Bronchial epithelial cell (primary cell): ENCODE results near the gene SMIM35. TPM values are rescaled to one million over a fixed set of nuclear protein-coding genes. Genes with fewer than 3 reads are reported as not detected.

Source experiments
- DNase-seq: peaks from one replicate; pipeline ENCODE4 v3.0.0-alpha.2; 2010; ENCODE audit warnings: low read depth
- FAIRE-seq: peaks from 2 replicates; lab custom pipeline; 2011; peaks lifted over from hg19 to GRCh38; lab: Jason Lieb, UNC
- H3K27me3 ChIP-seq: 2 replicates; pipeline ENCODE4 v1.5.1; 2011; ENCODE audit warnings: low read length; ENCODE audit not compliant: control insufficient read depth, insufficient read depth
- H3K36me3 ChIP-seq: 2 replicates; pipeline ENCODE4 v1.5.1; 2011; ENCODE audit warnings: low read length; ENCODE audit not compliant: control insufficient read depth, insufficient read depth
- H3K4me3 ChIP-seq: 2 replicates; pipeline ENCODE4 v1.5.1; 2011; ENCODE audit warnings: mild to moderate bottlenecking, low read depth, low read length, control low read depth
- total RNA-seq: library from RNA; depleted of rRNA; stranded (reverse); fragments of >200 nt; gene quantifications from 2 replicates; pipeline ENCODE4 v1.2.1, GENCODE V29; 2014
- TF ChIP-seq, protein P1 (sequence below): IDR thresholded peaks from 2 replicates; pipeline ENCODE4 v1.5.1; 2011; ENCODE audit warnings: mild to moderate bottlenecking, moderate library complexity, low read length, control low read depth, inconsistent platforms; ENCODE audit not compliant: insufficient read depth, severe bottlenecking

Gene SMIM35
- total RNA-seq, 1 donor from 2014 or later, result not detected

GRCh38 chr11:118002541-118003423 lies 84.0 kb downstream of the SMIM35 start:
- no peaks in the 10 kb centered on the region for H3K27me3 ChIP-seq
- DNase-seq, result peak; percentile 37
- TF ChIP-seq, protein P1, sequence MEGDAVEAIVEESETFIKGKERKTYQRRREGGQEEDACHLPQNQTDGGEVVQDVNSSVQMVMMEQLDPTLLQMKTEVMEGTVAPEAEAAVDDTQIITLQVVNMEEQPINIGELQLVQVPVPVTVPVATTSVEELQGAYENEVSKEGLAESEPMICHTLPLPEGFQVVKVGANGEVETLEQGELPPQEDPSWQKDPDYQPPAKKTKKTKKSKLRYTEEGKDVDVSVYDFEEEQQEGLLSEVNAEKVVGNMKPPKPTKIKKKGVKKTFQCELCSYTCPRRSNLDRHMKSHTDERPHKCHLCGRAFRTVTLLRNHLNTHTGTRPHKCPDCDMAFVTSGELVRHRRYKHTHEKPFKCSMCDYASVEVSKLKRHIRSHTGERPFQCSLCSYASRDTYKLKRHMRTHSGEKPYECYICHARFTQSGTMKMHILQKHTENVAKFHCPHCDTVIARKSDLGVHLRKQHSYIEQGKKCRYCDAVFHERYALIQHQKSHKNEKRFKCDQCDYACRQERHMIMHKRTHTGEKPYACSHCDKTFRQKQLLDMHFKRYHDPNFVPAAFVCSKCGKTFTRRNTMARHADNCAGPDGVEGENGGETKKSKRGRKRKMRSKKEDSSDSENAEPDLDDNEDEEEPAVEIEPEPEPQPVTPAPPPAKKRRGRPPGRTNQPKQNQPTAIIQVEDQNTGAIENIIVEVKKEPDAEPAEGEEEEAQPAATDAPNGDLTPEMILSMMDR, result no peak
- no peak overlapping the region for H3K4me3 ChIP-seq
- H3K36me3 ChIP-seq, result no peaks in the 10 kb centered on the region
- FAIRE-seq, result no peak

DNA sequence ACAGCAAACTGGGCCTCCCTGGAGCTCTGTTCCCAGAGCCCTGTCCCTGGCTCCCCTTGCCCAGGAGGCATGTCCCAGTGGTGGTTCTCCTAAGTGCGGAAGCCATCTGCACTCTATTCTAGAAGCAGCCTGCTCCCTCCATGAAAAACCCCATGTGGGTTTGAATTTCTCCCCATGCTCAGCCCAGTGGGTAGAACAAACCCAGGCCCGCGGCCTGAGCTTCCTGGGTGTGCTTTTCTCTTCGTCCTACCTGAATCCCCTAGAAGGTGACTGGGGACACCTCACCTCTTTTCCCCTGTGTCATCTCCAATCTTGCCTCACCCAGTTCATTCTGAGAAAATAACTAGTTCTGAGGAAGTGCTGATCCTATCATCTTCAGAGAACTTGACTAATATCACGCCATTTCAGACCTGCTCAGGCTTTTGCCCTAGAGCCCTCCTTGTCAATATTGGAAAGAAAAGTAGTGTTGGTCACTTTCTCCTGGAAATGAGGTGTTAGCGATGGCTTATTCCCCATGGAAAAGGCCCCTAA lies 84.7 kb downstream of the SMIM35 start:
- TF ChIP-seq, protein P1, result no peak
- no peak for DNase-seq
- FAIRE-seq, result no peak
- no peak overlapping the region for H3K4me3 ChIP-seq
- H3K27me3 ChIP-seq, result no peaks in the 10 kb centered on the region
- no peaks in the 10 kb centered on the region for H3K36me3 ChIP-seq

DNA sequence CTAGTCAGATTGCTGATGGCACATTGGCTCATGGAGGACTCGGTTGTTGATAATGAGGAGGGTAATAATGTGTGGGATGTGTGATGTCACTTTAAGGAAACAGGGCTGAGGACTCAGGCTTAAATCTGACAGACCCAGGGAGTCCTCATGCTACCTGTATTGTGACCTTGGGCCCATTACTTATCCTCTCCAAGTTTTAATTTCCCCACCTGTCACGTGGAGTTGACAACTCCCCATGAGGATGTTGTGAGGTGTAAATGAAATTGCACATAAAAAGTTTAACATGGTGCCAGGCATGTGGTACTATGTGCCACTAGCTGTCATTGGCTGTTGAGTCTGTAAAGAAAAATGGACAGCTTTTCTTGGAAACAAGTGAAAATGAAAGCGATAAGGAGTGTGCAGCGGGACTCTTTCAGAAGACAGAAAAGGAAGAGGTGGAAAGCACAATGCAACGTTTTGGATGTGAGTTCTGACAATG lies 85.2 kb downstream of the SMIM35 start:
- Histone ChIP-seq H3K27me3 (no peaks in the 10 kb centered on the region), H3K4me3 (no peak overlapping the region), H3K36me3 (no peaks in the 10 kb centered on the region)
- no peak for DNase-seq
- TF ChIP-seq, protein P1, result no peak
- no peak for FAIRE-seq

- FAIRE-seq, result no peak
- TF ChIP-seq, protein P1, result no peak
Observed at GRCh38 chr11:118000850-118001228, 85.9 kb downstream of the SMIM35 start.

DNA sequence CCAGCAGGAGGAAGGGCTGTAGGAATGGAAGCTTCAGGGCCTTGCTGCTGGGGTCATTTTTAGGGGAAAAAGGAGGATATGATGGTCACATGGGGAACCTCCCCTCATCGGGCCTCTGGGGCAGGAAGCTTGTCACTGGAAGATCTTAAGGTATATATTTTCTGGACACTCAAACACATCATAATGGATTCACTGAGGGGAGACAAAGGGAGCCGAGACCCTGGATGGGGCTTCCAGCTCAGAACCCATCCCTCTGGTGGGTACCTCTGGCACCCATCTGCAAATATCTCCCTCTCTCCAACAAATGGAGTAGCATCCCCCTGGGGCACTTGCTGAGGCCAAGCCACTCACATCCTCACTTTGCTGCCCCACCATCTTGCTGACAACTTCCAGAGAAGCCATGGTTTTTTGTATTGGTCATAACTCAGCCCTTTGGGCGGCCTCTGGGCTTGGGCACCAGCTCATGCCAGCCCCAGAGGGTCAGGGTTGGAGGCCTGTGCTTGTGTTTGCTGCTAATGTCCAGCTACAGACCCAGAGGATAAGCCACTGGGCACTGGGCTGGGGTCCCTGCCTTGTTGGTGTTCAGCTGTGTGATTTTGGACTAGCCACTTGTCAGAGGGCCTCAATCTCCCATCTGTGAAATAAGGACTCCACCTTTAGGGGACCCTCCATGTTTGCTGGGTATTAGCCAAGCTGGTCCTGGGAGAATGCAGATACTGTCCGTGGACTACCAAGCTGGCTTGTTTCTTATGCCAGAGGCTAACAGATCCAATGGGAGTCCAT lies 86.5 kb downstream of the SMIM35 start:
- peaks cover 2% of the 10 kb centered on the region for H3K27me3 ChIP-seq
- H3K4me3 ChIP-seq, result no peak overlapping the region
- DNase-seq (no peak), FAIRE-seq (no peak)
- TF ChIP-seq, protein P1, result no peak
- H3K36me3 ChIP-seq, result no peaks in the 10 kb centered on the region

More at GRCh38 chr11:118000850-118001228, 85.9 kb downstream of the SMIM35 start:
- H3K36me3 ChIP-seq, result no peaks in the 10 kb centered on the region
- no peaks in the 10 kb centered on the region for H3K27me3 ChIP-seq
- H3K4me3 ChIP-seq, result no peak overlapping the region
- no peak for DNase-seq
